Panc1 (cell line): Measurements from ENCODE around the gene C20orf204.
A peak's percentile ranks its signal among the peaks of the same experiment; 100 is the strongest.

Experiments
- CTCF ChIP-seq: fragments of 450-650 bp; IDR thresholded peaks from 2 replicates; pipeline ENCODE4 v1.5.1; 2017; ENCODE audit warnings: mild to moderate bottlenecking
- POLR2AphosphoS5 ChIP-seq: IDR thresholded peaks from 2 replicates; pipeline ENCODE4 v1.6.1; 2012; ENCODE audit warnings: mild to moderate bottlenecking, low read depth, low read length, moderate library complexity
- TCF7L2 ChIP-seq: IDR thresholded peaks from 2 replicates; pipeline ENCODE4 v1.6.1; 2011; ENCODE audit warnings: mild to moderate bottlenecking, low read depth, low read length, inconsistent platforms

- TF ChIP-seq CTCF = no peak
- peak; percentile 57 for TF ChIP-seq POLR2AphosphoS5
- TF ChIP-seq TCF7L2 = no peak
Measured at GRCh38 chr20:64071341-64072332, 35.7 kb downstream of the C20orf204 start.
